PC-3 (cell line): ENCODE measurements around the gene TCF20. TPM values are rescaled to one million over a fixed set of nuclear protein-coding genes. Genes with fewer than 3 reads are reported as not detected.

ENCODE experiments used
- ATAC-seq: fragments of 200-7000 bp; cut with Tn5 transposase; 2 replicates; pipeline ENCODE4 v1.9.1; 2020; ENCODE audit warnings: mild to moderate bottlenecking, moderate library complexity
- BruUV-seq: library from RNA; stranded (reverse); fragments of 400-500 nt; replicated peaks from 2 replicates; lab custom pipeline; 2021; lab: Mats Ljungman, UMichigan
- CTCF ChIA-PET: fragments of 300-600 bp; sonication (Branson Sonifier 250); formaldehyde crosslinking; loops from one replicate; lab custom pipeline; 2022; ENCODE audit warnings: antibody characterized with exemption; lab: Charles Lee
- POLR2A ChIA-PET: fragments of 300-600 bp; sonication (Branson Sonifier 250); formaldehyde crosslinking; loops from one replicate; lab custom pipeline; 2022; ENCODE audit warnings: antibody characterized with exemption; ENCODE audit not compliant: unreplicated experiment; lab: Charles Lee
- DNase-seq: peaks from one replicate; pipeline ENCODE4 v3.0.0-alpha.2; 2015
- H2AFZ ChIP-seq: fragments of 300-600 bp; sonication (generic); 2 replicates; pipeline ENCODE4 v1.6.0; 2016; ENCODE audit warnings: antibody characterized with exemption, low read length
- H3F3A ChIP-seq: fragments of 300-600 bp; sonication (generic); one replicate; pipeline ENCODE4 v1.6.0; 2017; ENCODE audit warnings: antibody characterized with exemption, low read length, control low read depth, mild to moderate bottlenecking; ENCODE audit not compliant: unreplicated experiment
- H3K27ac ChIP-seq: fragments of 300-600 bp; sonication (generic); 2 replicates; pipeline ENCODE4 v1.5.1; 2016; ENCODE audit warnings: mild to moderate bottlenecking, low read length
- H3K27me3 ChIP-seq: fragments of 300-600 bp; sonication (generic); 2 replicates; pipeline ENCODE4 v1.6.1; 2016; ENCODE audit warnings: low read length, mixed read lengths
- H3K36me3 ChIP-seq: fragments of 300-600 bp; sonication (generic); 2 replicates; pipeline ENCODE4 v1.6.1; 2016; ENCODE audit warnings: low read depth, mixed run types, low read length, mixed read lengths
- H3K4me1 ChIP-seq: fragments of 300-600 bp; sonication (generic); 2 replicates; pipeline ENCODE4 v1.5.1; 2016; ENCODE audit warnings: low read length; ENCODE audit not compliant: insufficient read depth
- H3K4me2 ChIP-seq: fragments of 300-600 bp; sonication (generic); 2 replicates; pipeline ENCODE4 v1.6.0; 2016; ENCODE audit warnings: low read length
- H3K4me3 ChIP-seq: fragments of 300-600 bp; sonication (generic); 2 replicates; pipeline ENCODE4 v1.5.1; 2016; ENCODE audit warnings: mild to moderate bottlenecking, low read length, mixed read lengths
- H3K79me2 ChIP-seq: fragments of 300-600 bp; sonication (generic); 2 replicates; pipeline ENCODE4 v1.6.1; 2017; ENCODE audit warnings: low read length, mixed read lengths
- H3K9ac ChIP-seq: fragments of 300-600 bp; sonication (generic); 2 replicates; pipeline ENCODE4 v1.6.0; 2016; ENCODE audit warnings: mild to moderate bottlenecking, low read length
- H3K9me2 ChIP-seq: fragments of 300-600 bp; sonication (generic); replicated peaks from 2 replicates; pipeline ENCODE4 v1.6.1; 2016; ENCODE audit warnings: mixed run types, low read length, mixed read lengths
- H3K9me3 ChIP-seq: fragments of 300-600 bp; sonication (generic); 2 replicates; pipeline ENCODE4 v1.6.1; 2016; ENCODE audit warnings: low read length, mixed read lengths
- H4K20me1 ChIP-seq: fragments of 300-600 bp; sonication (generic); 2 replicates; pipeline ENCODE4 v1.6.1; 2016; ENCODE audit warnings: low read length, mixed read lengths
- CTCF ChIP-seq: fragments of 300-600 bp; sonication (generic); conservative IDR thresholded peaks from 2 replicates; pipeline ENCODE4 v1.5.1; 2017; ENCODE audit warnings: antibody characterized with exemption, low read depth, mild to moderate bottlenecking, low read length
- EZH2 ChIP-seq: fragments of 300-600 bp; sonication (generic); IDR thresholded peaks from one replicate; pipeline ENCODE4 v1.6.1; 2017; ENCODE audit warnings: antibody characterized with exemption, mild to moderate bottlenecking, low read length; ENCODE audit not compliant: unreplicated experiment
- EZH2phosphoT487 ChIP-seq: fragments of 300-600 bp; sonication (generic); IDR thresholded peaks from 2 replicates; pipeline ENCODE4 v1.6.1; 2018; ENCODE audit warnings: mild to moderate bottlenecking, antibody characterized with exemption, low read length, borderline replicate concordance
- intact Hi-C: fragments of 100-400 bp; cut with micrococcal nuclease; formaldehyde crosslinking; loops from 2 replicates; pipeline ENCODE4 v1.9.0; 2023
- total RNA-seq: library from RNA; depleted of rRNA; stranded (reverse); fragments of >200 nt; gene quantifications from 2 replicates; pipeline ENCODE4 v1.2.3, GENCODE V29; 2014

The TCF20 gene
- total RNA-seq, 1 experiment from 2014 or later, result 36.0 TPM

GRCh38 chr22:42236268-42236667 lies 34.2 kb downstream of the TCF20 start:
- no peak for ATAC-seq
- no TSS peak for BruUV-seq
- DNase-seq, result no peak
- H3K79me2 ChIP-seq, result peaks cover 79% of the 10 kb centered on the region
- TF ChIP-seq CTCF, result no peak
- H3K9ac ChIP-seq, result no peak overlapping the region
- H4K20me1 ChIP-seq, result no peaks in the 10 kb centered on the region
- peaks cover 11% of the 10 kb centered on the region for H3K36me3 ChIP-seq
- no peak overlapping the region for H3K4me2 ChIP-seq
- intact Hi-C loops, result no loop called here
- POLR2A ChIA-PET, result no interaction called here
- no peak overlapping the region for H3K27ac ChIP-seq
- H3F3A ChIP-seq, result no peaks in the 10 kb centered on the region
- no peaks in the 10 kb centered on the region for H3K4me1 ChIP-seq
- H2AFZ ChIP-seq, result no peak overlapping the region
- 0 out of 2 replicates have a peak, but pooled peaks cover 4% of the 10 kb centered on the region for H3K9me3 ChIP-seq
- CTCF ChIA-PET, result no interaction called here
- H3K9me2 ChIP-seq, result no peaks in the 10 kb centered on the region
- no peaks in the 10 kb centered on the region for H3K27me3 ChIP-seq
- H3K4me3 ChIP-seq, result no peak overlapping the region

GRCh38 chr22:42233879-42234278 lies 36.6 kb downstream of the TCF20 start:
- H3K9ac ChIP-seq, result no peak overlapping the region
- peaks cover 80% of the 10 kb centered on the region for H3K79me2 ChIP-seq
- DNase-seq, result no peak
- no peaks in the 10 kb centered on the region for H3K9me2 ChIP-seq
- no peak overlapping the region for H3K4me3 ChIP-seq
- no peaks in the 10 kb centered on the region for H3F3A ChIP-seq
- 0 out of 2 replicates have a peak, but pooled peaks cover 4% of the 10 kb centered on the region for H3K9me3 ChIP-seq
- H3K4me1 ChIP-seq, result no peaks in the 10 kb centered on the region
- ATAC-seq, result no peak
- intact Hi-C loops, result no loop called here
- POLR2A ChIA-PET, result no interaction called here
- peaks cover 11% of the 10 kb centered on the region for H3K36me3 ChIP-seq
- H3K27me3 ChIP-seq, result no peaks in the 10 kb centered on the region
- BruUV-seq, result no TSS peak
- TF ChIP-seq EZH2, result no peak
- TF ChIP-seq CTCF, result no peak
- no peak for TF ChIP-seq EZH2phosphoT487
- CTCF ChIA-PET, result no interaction called here
- H4K20me1 ChIP-seq, result no peaks in the 10 kb centered on the region
- H2AFZ ChIP-seq, result no peak overlapping the region
- no peak overlapping the region for H3K27ac ChIP-seq
- no peak overlapping the region for H3K4me2 ChIP-seq

- Histone ChIP-seq H3K9me2 (no peaks in the 10 kb centered on the region), H3K4me2 (no peak overlapping the region), H3K4me1 (no peaks in the 10 kb centered on the region), H3K36me3 (no peaks in the 10 kb centered on the region), H3K4me3 (no peak overlapping the region), H3K79me2 (peaks cover 85% of the 10 kb centered on the region), H2AFZ (no peak overlapping the region), H4K20me1 (peaks cover 5% of the 10 kb centered on the region; the same call in 1 of the 2 replicates), H3F3A (no peaks in the 10 kb centered on the region), H3K27ac (no peak overlapping the region), H3K27me3 (no peaks in the 10 kb centered on the region), H3K9ac (no peak overlapping the region), H3K9me3 (no peaks in the 10 kb centered on the region)
- BruUV-seq, result no TSS peak
- TF ChIP-seq CTCF (no peak), EZH2 (no peak), EZH2phosphoT487 (no peak)
- POLR2A ChIA-PET, result no interaction called here
- CTCF ChIA-PET, result no interaction called here
- DNase-seq (no peak), ATAC-seq (no peak)
- intact Hi-C loops, result no loop called here
These were observed 38.5 kb downstream of the TCF20 start for GRCh38 chr22:42231929-42232328.
